HEK293T (cell line): Measurements from ENCODE around the gene APOL1.

ENCODE experiments used
- CTCF ChIA-PET: fragments of 350-600 bp; formaldehyde crosslinking; extraction: SDS; loops from one replicate; lab custom pipeline; 2021; ENCODE audit warnings: antibody characterized with exemption, inconsistent platforms; lab: Yijun Ruan, JAX
- POLR2A ChIA-PET: fragments of 350-600 bp; formaldehyde crosslinking; extraction: SDS; loops from one replicate; lab custom pipeline; 2020; ENCODE audit warnings: antibody characterized with exemption, inconsistent platforms; lab: Yijun Ruan, JAX
- DNase-seq: peaks from one replicate; pipeline ENCODE4 v3.0.0; 2012; ENCODE audit warnings: mixed read lengths; ENCODE audit errors: extremely low spot score
- ARNT ChIP-seq: fragments of 450-650 bp; IDR thresholded peaks from 2 replicates; pipeline ENCODE4 v1.6.1; 2017; ENCODE audit warnings: mild to moderate bottlenecking
- BHLHE40 ChIP-seq: fragments of 450-650 bp; IDR thresholded peaks from 2 replicates; pipeline ENCODE4 v1.6.1; 2016; ENCODE audit warnings: mild to moderate bottlenecking, moderate library complexity, borderline replicate concordance
- CTBP1 ChIP-seq: fragments of 450-650 bp; IDR thresholded peaks from 2 replicates; pipeline ENCODE4 v1.6.1; 2016; ENCODE audit warnings: borderline replicate concordance
- ELF4 ChIP-seq: fragments of 450-650 bp; IDR thresholded peaks from 2 replicates; pipeline ENCODE4 v1.6.1; 2017; ENCODE audit warnings: antibody characterized with exemption
- FOXA1 ChIP-seq: fragments of 450-650 bp; IDR thresholded peaks from 2 replicates; pipeline ENCODE4 v1.6.1; 2016; ENCODE audit warnings: mild to moderate bottlenecking
- FOXK2 ChIP-seq: fragments of 450-650 bp; IDR thresholded peaks from 2 replicates; pipeline ENCODE4 v1.6.1; 2016; ENCODE audit warnings: mild to moderate bottlenecking
- FOXM1 ChIP-seq: fragments of 450-650 bp; IDR thresholded peaks from 2 replicates; pipeline ENCODE4 v1.6.1; 2017; ENCODE audit warnings: mild to moderate bottlenecking, borderline replicate concordance
- HDGF ChIP-seq: fragments of 450-650 bp; IDR thresholded peaks from 2 replicates; pipeline ENCODE4 v1.6.1; 2017; ENCODE audit warnings: antibody characterized with exemption, borderline replicate concordance
- L3MBTL2 ChIP-seq: fragments of 450-650 bp; conservative IDR thresholded peaks from 2 replicates; pipeline ENCODE4 v1.6.1; 2016; ENCODE audit warnings: mild to moderate bottlenecking
- LEF1 ChIP-seq: fragments of 450-650 bp; IDR thresholded peaks from 2 replicates; pipeline ENCODE4 v1.6.1; 2017; ENCODE audit warnings: mild to moderate bottlenecking, borderline replicate concordance
- NFRKB ChIP-seq: fragments of 450-650 bp; IDR thresholded peaks from 2 replicates; pipeline ENCODE4 v1.6.1; 2016; ENCODE audit warnings: mild to moderate bottlenecking, moderate library complexity
- SP1 ChIP-seq: fragments of 450-650 bp; IDR thresholded peaks from 2 replicates; pipeline ENCODE4 v1.6.1; 2017
- SUZ12 ChIP-seq: fragments of 450-650 bp; IDR thresholded peaks from 2 replicates; pipeline ENCODE4 v1.6.1; 2016; ENCODE audit warnings: mild to moderate bottlenecking
- TARDBP ChIP-seq: fragments of 450-650 bp; IDR thresholded peaks from 2 replicates; pipeline ENCODE4 v1.6.1; 2016
- ZNF384 ChIP-seq: fragments of 450-650 bp; IDR thresholded peaks from 2 replicates; pipeline ENCODE4 v1.6.1; 2016
- TF ChIP-seq, protein P1 (sequence below): fragments of 450-650 bp; IDR thresholded peaks from 2 replicates; pipeline ENCODE4 v1.6.1; 2016

Gene APOL1

DNA sequence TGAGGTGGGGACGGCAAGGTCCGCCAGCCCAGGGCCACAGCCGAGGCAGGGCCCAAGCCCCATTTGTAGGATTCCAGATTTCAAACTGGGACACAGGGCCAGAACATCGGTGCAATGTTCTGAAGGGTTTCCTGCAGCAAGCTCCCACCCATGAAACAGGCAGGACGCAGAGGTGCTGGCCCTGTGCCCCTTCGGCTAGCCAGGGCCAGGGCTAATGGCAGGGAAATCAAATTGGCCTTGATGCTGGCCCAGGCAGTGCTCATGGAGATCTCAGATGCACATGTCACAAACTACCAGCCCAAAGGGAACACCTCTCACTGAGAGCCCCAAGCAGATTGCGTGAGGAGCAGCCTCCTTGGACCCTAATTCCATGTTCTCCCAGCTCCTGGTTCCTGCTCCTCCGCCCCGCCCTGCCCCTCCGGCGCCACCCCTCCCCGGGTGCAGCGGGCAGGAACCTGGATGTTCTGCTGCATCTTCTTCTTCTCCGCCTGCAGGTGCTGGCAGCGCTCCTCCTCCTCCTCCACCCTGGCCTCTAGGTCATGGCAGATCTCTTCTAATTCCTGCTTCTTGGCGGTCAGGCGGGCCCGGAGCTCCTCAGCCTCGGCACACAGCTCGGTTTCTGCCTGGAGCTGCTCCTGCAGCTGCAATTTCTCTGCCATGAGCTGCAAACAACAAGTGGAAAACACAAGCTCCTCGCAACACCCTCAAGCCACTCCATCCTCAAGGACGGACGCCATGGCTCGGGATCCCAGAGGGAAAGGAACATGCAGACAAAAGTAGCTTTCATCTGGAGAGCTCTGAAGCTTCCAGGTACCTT is 47.7 kb downstream of the APOL1 start:
- ChIA-PET POLR2A (interaction anchor here (0.9 to 2.1 kb wide), 3 partner anchors 31 to 181 kb away, joined by 3 to 8 read pairs (median 7); partner anchors contain the start of gene MYH9), CTCF (interaction anchor here (0.5 to 3.3 kb wide), 8 partner anchors 14 to 187 kb away, joined by 3 to 36 read pairs (median 3); no protein-coding TSS in a partner anchor)
- DNase-seq: no peak
- TF ChIP-seq LEF1 (no peak), HDGF (no peak), CTBP1 (no peak), SP1 (no peak), ELF4 (no peak), FOXK2 (no peak), ZNF384 (no peak), ARNT (no peak)

DNA sequence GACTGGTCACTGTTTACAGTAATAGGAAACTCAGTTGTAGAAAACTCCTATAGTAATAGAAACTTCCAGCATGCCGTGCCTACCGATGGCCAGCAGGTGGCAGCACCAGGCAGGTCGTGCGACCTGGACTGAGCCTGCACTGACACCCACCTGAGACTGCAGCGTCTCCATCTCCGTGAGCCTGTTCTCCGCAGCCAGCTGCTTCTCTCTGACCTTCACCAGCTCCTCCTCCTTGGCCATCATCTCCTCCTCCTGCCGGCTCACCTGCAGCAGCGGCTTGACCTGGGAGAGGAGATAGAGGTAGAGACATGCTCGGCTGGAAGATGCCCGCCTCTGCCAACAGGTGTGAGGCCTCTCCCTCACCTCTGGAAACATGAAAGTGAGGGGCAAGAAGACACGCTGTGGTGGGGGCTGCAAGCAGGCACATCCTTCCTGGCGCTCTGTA is 48.5 kb downstream of the APOL1 start:
- CTCF ChIA-PET: interaction anchor here (0.8 to 3.3 kb wide), 7 partner anchors 8 to 186 kb away, joined by 3 to 36 read pairs (median 4); no protein-coding TSS in a partner anchor
- TF ChIP-seq L3MBTL2 (no peak), NFRKB (no peak), ARNT (no peak)
- POLR2A ChIA-PET: interaction anchor here (0.9 to 2.1 kb wide), 4 partner anchors 30 to 181 kb away, joined by 3 to 8 read pairs (median 6); partner anchors contain the start of gene MYH9
- peak; percentile 88 for DNase-seq

DNA sequence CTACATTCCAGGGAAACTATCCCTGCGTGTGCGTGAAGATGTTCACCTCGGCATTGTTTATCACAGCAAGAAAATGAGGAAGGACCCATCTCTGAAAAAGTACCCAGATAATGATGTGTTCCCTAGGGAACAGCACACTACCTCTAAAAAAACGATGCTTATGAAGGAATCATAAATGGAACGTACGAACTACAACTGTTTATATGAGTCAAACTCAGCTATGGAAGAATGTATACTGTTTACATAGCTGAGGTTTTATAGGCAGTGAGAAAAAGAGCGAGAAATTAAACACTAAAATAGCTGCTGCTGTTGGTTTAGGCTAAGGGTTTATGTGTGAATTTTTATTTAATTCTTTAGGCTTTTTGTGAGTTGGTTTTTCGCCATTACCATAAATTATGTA is 48.9 kb downstream of the APOL1 start:
- ChIA-PET CTCF (interaction anchor here (1.1 to 3.3 kb wide), 4 partner anchors 8 to 169 kb away, joined by 4 to 36 read pairs (median 4); no protein-coding TSS in a partner anchor), POLR2A (interaction anchor here (0.9 to 2.1 kb wide), 4 partner anchors 30 to 180 kb away, joined by 3 to 8 read pairs (median 6); partner anchors contain the start of gene MYH9)
- TF ChIP-seq FOXK2 (no peak), ZNF384 (no peak), L3MBTL2 (no peak), FOXA1 (no peak), HDGF (no peak), FOXM1 (no peak), SUZ12 (no peak), NFRKB (no peak)
- TF ChIP-seq, protein P1, sequence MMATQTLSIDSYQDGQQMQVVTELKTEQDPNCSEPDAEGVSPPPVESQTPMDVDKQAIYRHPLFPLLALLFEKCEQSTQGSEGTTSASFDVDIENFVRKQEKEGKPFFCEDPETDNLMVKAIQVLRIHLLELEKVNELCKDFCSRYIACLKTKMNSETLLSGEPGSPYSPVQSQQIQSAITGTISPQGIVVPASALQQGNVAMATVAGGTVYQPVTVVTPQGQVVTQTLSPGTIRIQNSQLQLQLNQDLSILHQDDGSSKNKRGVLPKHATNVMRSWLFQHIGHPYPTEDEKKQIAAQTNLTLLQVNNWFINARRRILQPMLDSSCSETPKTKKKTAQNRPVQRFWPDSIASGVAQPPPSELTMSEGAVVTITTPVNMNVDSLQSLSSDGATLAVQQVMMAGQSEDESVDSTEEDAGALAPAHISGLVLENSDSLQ: no peak
- no peak for DNase-seq

DNA sequence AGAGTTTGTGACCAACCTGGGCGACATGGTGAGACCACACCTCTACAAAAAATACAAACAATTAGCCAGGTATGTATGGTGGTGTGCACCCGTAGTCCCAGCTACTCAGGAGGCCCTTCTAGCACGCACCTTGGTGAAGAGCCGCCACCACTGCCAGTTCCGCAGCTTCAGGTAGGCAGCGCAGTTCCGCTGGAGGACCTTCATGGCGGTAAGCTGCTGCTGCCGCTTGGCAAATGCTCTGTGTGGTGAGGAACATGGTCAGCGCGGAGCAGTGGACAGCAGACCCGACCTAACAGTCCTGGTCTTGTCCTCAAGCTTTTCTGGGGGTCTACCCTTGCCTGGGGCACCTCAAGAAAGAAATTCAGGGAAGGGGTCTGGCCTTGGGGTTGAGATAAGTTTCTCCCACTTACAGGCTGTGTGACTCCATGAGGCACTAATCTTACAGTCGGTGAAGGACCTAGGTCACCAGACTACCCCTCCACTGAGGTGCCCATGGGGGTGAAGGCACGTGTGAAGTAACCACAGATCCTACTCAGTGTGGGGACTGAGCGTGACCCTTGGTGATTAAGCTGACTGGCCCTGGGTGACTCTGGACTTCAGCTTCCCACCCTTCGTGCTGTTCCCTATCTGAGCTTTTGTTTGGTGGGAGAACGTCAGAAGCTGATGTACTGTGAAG is 49.6 kb downstream of the APOL1 start:
- TF ChIP-seq ARNT (no peak), FOXM1 (no peak)
- ChIA-PET CTCF (interaction anchor here (1.1 to 3.3 kb wide), 3 partner anchors 9 to 168 kb away, joined by 4 to 36 read pairs (median 4); no protein-coding TSS in a partner anchor), POLR2A (interaction anchor here (1.6 to 2.1 kb wide), 3 partner anchors 29 to 168 kb away, joined by 6 to 8 read pairs (median 7); partner anchors contain the start of gene MYH9)
- DNase-seq: no peak

DNA sequence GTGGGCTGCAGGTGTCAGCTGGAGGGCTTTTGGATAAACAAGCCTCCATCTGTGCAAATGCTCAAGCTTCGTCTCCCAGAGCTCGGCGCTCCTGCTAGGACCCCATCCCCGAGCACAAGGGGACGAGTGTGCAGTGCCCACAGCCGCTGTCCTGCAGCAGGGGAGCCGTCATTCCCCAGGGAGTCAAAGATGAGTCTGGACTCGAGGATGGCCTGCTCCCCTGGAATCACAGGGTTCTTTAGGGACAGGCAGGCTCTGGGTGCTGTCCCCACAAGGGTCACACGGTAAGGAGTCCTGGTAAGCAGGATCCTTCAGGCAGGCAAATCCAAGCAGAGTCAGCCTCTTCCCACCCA is 50.2 kb downstream of the APOL1 start:
- TF ChIP-seq ZNF384 (no peak), FOXK2 (no peak), FOXM1 (no peak), HDGF (no peak), BHLHE40 (no peak)
- no peak for DNase-seq
- ChIA-PET POLR2A (interaction anchor here (1.6 kb wide), 1 partner anchor 168 kb away, joined by 6 read pairs; no protein-coding TSS in a partner anchor), CTCF (interaction anchor here (3.3 kb wide), 1 partner anchor 168 kb away, joined by 36 read pairs; no protein-coding TSS in a partner anchor)

DNA sequence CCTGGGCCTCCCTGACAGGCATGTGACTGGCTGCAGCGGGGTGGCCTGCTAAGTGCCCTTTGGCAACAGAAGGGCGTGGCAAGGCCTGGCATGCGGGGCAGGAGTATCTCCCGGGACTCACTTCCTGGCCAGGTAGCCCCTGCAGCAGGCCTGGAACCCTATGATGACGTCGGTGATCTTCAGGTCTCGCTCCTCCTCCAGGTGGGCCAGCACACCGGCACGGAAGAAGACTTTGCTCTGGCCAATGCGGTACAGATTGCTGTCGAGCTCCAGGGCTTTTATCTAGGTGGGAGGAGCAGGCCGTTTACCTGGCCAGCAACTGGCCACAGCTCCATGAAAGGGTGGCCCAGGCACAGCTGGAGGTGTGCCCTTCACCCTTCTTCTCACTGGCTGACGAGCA is 50.9 kb downstream of the APOL1 start:
- ChIA-PET POLR2A (no interaction called here), CTCF (interaction anchor here (0.6 kb wide), 1 partner anchor 220 kb away, joined by 4 read pairs; no protein-coding TSS in a partner anchor)
- no peak for DNase-seq
- no peak for TF ChIP-seq BHLHE40
- no peak for TF ChIP-seq NFRKB
- TF ChIP-seq TARDBP: no peak
- TF ChIP-seq ELF4: no peak
- no peak for TF ChIP-seq ZNF384
- TF ChIP-seq CTBP1: no peak
- TF ChIP-seq HDGF: no peak
- TF ChIP-seq FOXM1: no peak
- TF ChIP-seq, protein P1: no peak
- TF ChIP-seq SP1: no peak
- no peak for TF ChIP-seq SUZ12
- TF ChIP-seq ARNT: no peak
- no peak for TF ChIP-seq L3MBTL2
- no peak for TF ChIP-seq FOXA1
- no peak for TF ChIP-seq LEF1
- no peak for TF ChIP-seq FOXK2
